Measurements from ENCODE around the gene NEURL4. TPM values are rescaled to one million over a fixed set of nuclear protein-coding genes. Genes with fewer than 3 reads are reported as not detected.
A peak's percentile ranks its signal among the peaks of the same experiment; 100 is the strongest.

Gene NEURL4
- total RNA-seq, 4 donors from 2014 or later, result 12.0 to 30.4 (median 14.9) TPM

GRCh38 chr17:7290166-7290565 is 39.0 kb downstream of the NEURL4 start:
- TF ChIP-seq, protein P1, sequence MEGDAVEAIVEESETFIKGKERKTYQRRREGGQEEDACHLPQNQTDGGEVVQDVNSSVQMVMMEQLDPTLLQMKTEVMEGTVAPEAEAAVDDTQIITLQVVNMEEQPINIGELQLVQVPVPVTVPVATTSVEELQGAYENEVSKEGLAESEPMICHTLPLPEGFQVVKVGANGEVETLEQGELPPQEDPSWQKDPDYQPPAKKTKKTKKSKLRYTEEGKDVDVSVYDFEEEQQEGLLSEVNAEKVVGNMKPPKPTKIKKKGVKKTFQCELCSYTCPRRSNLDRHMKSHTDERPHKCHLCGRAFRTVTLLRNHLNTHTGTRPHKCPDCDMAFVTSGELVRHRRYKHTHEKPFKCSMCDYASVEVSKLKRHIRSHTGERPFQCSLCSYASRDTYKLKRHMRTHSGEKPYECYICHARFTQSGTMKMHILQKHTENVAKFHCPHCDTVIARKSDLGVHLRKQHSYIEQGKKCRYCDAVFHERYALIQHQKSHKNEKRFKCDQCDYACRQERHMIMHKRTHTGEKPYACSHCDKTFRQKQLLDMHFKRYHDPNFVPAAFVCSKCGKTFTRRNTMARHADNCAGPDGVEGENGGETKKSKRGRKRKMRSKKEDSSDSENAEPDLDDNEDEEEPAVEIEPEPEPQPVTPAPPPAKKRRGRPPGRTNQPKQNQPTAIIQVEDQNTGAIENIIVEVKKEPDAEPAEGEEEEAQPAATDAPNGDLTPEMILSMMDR (IDR thresholded peaks at IDR 0.05), result no peak
- no peak for TF ChIP-seq POLR2A (IDR thresholded peaks at IDR 0.05)
- no peak for TF ChIP-seq EP300 (IDR thresholded peaks at IDR 0.05)
- TF ChIP-seq POLR2AphosphoS5 (IDR thresholded peaks at IDR 0.05), result no peak
- ATAC-seq, result no peak
- peaks cover 0 to 26% of the 10 kb centered on the region in 2 donors for H3K36me3 ChIP-seq
- peaks cover 40% of the 10 kb centered on the region for H3K27me3 ChIP-seq
- H3K9me3 ChIP-seq, result no peaks in the 10 kb centered on the region
- H3K27ac ChIP-seq, result peak overlapping the region in 3 of 4 donors; percentile 83 to 98 (median 95)
- WGBS, 2 donors (ENCODE audit: low coverage in 1 of 2), result 80% methylated on average over 1 of the region's 19 CpGs; no CpG with 5 or more reads in 1 of the 2 donors
- H3K4me3 ChIP-seq, result no peak overlapping the region
- H3K4me1 ChIP-seq, result peaks cover 0 to 97% (median 27%) of the 10 kb centered on the region in 3 donors

DNA sequence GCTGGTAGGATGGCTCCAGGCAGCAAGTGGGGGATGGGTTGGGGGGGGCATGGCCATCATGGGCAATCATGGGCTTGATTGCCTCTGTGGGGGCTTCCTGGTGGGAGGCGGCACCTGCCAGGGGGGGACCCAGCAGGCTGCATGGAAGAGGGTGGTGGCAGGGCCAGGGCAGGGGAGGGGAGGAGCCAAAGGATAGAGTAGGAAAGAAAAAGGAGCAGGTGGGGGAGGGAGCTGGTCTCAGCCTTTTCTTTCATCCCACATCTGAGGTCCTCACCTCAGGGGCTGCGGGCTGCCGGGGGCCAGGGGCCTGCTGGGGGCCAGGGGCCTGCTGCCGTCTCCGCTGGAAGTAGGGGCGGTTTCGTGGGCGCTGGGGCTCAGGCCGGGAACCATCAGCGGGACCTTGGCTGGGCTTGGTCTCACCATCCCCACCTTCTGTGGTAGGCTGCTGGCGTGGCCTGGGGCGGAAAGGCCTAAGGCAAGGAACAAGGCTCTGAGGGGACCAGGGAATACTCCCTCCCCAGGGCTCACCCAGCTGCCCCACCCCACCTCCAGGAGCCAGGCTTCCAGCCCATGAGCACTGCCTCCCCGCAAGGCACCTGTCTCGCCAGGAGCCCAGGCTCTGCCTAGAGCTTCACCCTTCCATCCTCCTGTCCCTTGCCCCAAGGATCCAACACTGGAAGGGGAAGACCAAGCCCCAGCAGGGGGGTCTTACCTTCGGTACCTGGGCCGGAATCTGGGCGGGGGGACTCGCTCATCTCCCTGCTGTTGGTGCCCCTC is 39.7 kb downstream of the NEURL4 start:
- Histone ChIP-seq H3K36me3 (peaks cover 0 to 33% of the 10 kb centered on the region in 2 donors), H3K27ac (peak overlapping the region in 3 of 4 donors; percentile 83 to 98 (median 95)), H3K4me3 (no peak overlapping the region), H3K27me3 (peaks cover 34% of the 10 kb centered on the region), H3K9me3 (no peaks in the 10 kb centered on the region), H3K4me1 (peaks cover 0 to 97% (median 27%) of the 10 kb centered on the region in 3 donors)
- no peak for TF ChIP-seq POLR2AphosphoS5 (IDR thresholded peaks at IDR 0.05)
- TF ChIP-seq POLR2A (IDR thresholded peaks at IDR 0.05), result no peak
- WGBS, 2 donors (ENCODE audit: low coverage in 1 of 2), result 67% methylated on average over 3 of the region's 18 CpGs; no CpG with 5 or more reads in 1 of the 2 donors
- ATAC-seq, result peak; percentile 6

GRCh38 chr17:7285679-7286078 is 43.5 kb downstream of the NEURL4 start:
- ATAC-seq, result no peak
- H3K4me1 ChIP-seq, result peaks cover 0 to 95% (median 23%) of the 10 kb centered on the region in 3 donors
- no peaks in the 10 kb centered on the region for H3K9me3 ChIP-seq
- TF ChIP-seq POLR2A (IDR thresholded peaks at IDR 0.05) (no peak), EP300 (IDR thresholded peaks at IDR 0.05) (no peak), POLR2AphosphoS5 (IDR thresholded peaks at IDR 0.05) (no peak)
- TF ChIP-seq, protein P1 (IDR thresholded peaks at IDR 0.05), result no peak
- H3K4me3 ChIP-seq, result no peak overlapping the region
- H3K36me3 ChIP-seq, result peaks cover 0 to 45% of the 10 kb centered on the region in 2 donors
- peaks cover 12% of the 10 kb centered on the region for H3K27me3 ChIP-seq
- WGBS, 2 donors (ENCODE audit: low coverage in 1 of 2), result 60 to 73% methylated on average over 3 to 4 of the region's 12 CpGs
- H3K27ac ChIP-seq, result peak overlapping the region in 3 of 4 donors; percentile 95 to 98 (median 98)

DNA sequence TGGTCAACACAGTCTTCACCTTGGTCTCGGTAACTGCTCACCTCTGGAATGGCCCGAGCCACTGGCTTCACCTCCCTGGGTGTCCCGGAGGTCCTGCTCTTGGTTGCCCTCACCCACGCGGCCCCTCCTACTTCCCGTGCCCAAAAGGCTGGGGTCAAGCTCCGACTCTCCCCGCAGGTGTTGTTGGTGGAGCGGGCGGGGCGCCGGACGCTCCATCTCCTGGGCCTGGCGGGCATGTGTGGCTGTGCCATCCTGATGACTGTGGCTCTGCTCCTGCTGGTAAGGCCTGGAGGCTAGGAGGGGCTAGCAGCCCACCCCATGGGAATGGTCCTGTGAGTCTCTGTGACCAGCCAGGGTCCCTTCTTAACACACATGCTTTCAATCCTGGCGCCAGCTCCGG is 44.2 kb downstream of the NEURL4 start:
- WGBS, 2 donors (ENCODE audit: low coverage in 1 of 2), result no CpG with 5 or more reads among the region's 16 CpGs
- Histone ChIP-seq H3K27me3 (peaks cover 4% of the 10 kb centered on the region), H3K4me1 (peaks cover 0 to 94% (median 24%) of the 10 kb centered on the region in 3 donors), H3K9me3 (no peaks in the 10 kb centered on the region), H3K4me3 (peak overlapping the region in 1 of 2 donors; percentile 86), H3K27ac (peak overlapping the region in 3 of 4 donors; percentile 95 to 98 (median 98)), H3K36me3 (peaks cover 0 to 45% of the 10 kb centered on the region in 2 donors)
- no peak for ATAC-seq
- TF ChIP-seq EP300 (IDR thresholded peaks at IDR 0.05) (no peak), POLR2A (IDR thresholded peaks at IDR 0.05) (no peak), POLR2AphosphoS5 (IDR thresholded peaks at IDR 0.05) (no peak)
- TF ChIP-seq, protein P1 (IDR thresholded peaks at IDR 0.05), result no peak

DNA sequence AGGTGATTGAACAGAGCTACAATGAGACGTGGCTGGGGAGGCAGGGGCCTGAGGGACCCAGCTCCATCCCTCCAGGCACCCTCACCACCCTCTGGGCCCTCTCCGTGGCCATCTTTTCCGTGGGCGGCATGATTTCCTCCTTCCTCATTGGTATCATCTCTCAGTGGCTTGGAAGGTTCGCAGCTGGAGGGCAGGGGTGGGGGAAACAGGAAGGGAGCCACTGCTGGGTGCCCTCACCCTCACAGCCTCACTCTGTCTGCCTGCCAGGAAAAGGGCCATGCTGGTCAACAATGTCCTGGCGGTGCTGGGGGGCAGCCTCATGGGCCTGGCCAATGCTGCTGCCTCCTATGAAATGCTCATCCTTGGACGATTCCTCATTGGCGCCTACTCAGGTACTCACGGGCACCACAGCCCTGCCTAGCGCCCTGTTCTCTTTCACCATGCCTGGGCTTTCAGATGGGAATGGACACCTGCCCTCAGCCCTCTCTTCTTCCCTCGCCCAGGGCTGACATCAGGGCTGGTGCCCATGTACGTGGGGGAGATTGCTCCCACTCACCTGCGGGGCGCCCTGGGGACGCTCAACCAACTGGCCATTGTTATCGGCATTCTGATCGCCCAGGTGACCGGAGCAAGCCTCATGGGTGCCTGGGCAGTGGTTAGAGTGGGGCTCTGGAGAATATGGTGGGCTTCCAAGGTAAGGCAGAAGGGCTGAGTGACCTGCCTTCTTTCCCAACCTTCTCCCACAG is 45.5 kb downstream of the NEURL4 start:
- Histone ChIP-seq H3K36me3 (peaks cover 0 to 45% of the 10 kb centered on the region in 2 donors), H3K27me3 (no peaks in the 10 kb centered on the region), H3K9me3 (no peaks in the 10 kb centered on the region), H3K27ac (peak overlapping the region; percentile 81 to 98 (median 96)), H3K4me3 (peak overlapping the region; percentile 53 to 86), H3K4me1 (peaks cover 0 to 82% (median 24%) of the 10 kb centered on the region in 3 donors)
- WGBS, 2 donors (ENCODE audit: low coverage in 1 of 2), result 85% methylated on average over 5 of the region's 18 CpGs; no CpG with 5 or more reads in 1 of the 2 donors
- no peak for ATAC-seq
- TF ChIP-seq, protein P1 (IDR thresholded peaks at IDR 0.05), result no peak
- TF ChIP-seq POLR2A (IDR thresholded peaks at IDR 0.05), result no peak
- no peak for TF ChIP-seq EP300 (IDR thresholded peaks at IDR 0.05)
- TF ChIP-seq POLR2AphosphoS5 (IDR thresholded peaks at IDR 0.05), result no peak

All from gastroesophageal sphincter (tissue), 4 donors.